IMR-90 (cell line): ENCODE measurements around the gene C2orf49. TPM values are rescaled to one million over a fixed set of nuclear protein-coding genes. Genes with fewer than 3 reads are reported as not detected.

ENCODE experiments used
- ATAC-seq: fragments of 200-7000 bp; cut with Tn5 transposase; 2 replicates; pipeline ENCODE4 v1.9.1; 2020; ENCODE audit warnings: low read depth, mild to moderate bottlenecking, moderate library complexity
- BruUV-seq: library from RNA; stranded (reverse); fragments of 400-500 nt; replicated peaks from 2 replicates; lab custom pipeline; 2021; lab: Mats Ljungman, UMichigan
- CTCF ChIA-PET: fragments of 300-600 bp; formaldehyde crosslinking; extraction: SDS; loops from one replicate; lab custom pipeline; 2021; ENCODE audit warnings: antibody characterized with exemption; lab: Yijun Ruan, JAX
- POLR2A ChIA-PET: fragments of 300-600 bp; sonication (Branson Sonifier 250); formaldehyde crosslinking; loops from one replicate; lab custom pipeline; 2022; ENCODE audit warnings: antibody characterized with exemption; ENCODE audit not compliant: unreplicated experiment; lab: Charles Lee
- DNase-seq: peaks from one replicate; pipeline ENCODE4 v3.0.0; 2013
- H2AFZ ChIP-seq: replicated peaks from 2 replicates; pipeline ENCODE3; 2013; ENCODE audit warnings: low read length, mild to moderate bottlenecking; ENCODE audit not compliant: poor library complexity
- H2AK5ac ChIP-seq: 2 replicates; pipeline ENCODE4 v1.6.1; 2013; ENCODE audit warnings: low read depth, low read length, inconsistent platforms
- H2AK9ac ChIP-seq: replicated peaks from 2 replicates; pipeline ENCODE3; 2013; ENCODE audit warnings: mild to moderate bottlenecking, low read depth, low read length, moderate library complexity; ENCODE audit not compliant: poor library complexity
- H2BK120ac ChIP-seq: 2 replicates; pipeline ENCODE4 v1.6.1; 2013; ENCODE audit warnings: low read depth, low read length, inconsistent platforms
- H2BK15ac ChIP-seq: 3 replicates; pipeline ENCODE4 v1.6.1; 2013; ENCODE audit warnings: low read depth, low read length, inconsistent platforms
- H2BK20ac ChIP-seq: 2 replicates; pipeline ENCODE4 v1.6.1; 2013; ENCODE audit warnings: low read depth, mild to moderate bottlenecking, inconsistent platforms, low read length, moderate library complexity
- H2BK5ac ChIP-seq: 2 replicates; pipeline ENCODE4 v1.6.1; 2013; ENCODE audit warnings: mild to moderate bottlenecking, low read depth, low read length, inconsistent platforms; ENCODE audit not compliant: poor library complexity, severe bottlenecking
- H3K14ac ChIP-seq: replicated peaks from 2 replicates; pipeline ENCODE4 v1.6.1; 2013; ENCODE audit warnings: low read depth, low read length, inconsistent platforms
- H3K18ac ChIP-seq: 2 replicates; pipeline ENCODE4 v1.6.1; 2013; ENCODE audit warnings: low read depth, low read length, control low read depth
- H3K23ac ChIP-seq: 2 replicates; pipeline ENCODE4 v1.6.1; 2013; ENCODE audit warnings: low read depth, low read length, inconsistent platforms
- H3K27ac ChIP-seq: 2 replicates; pipeline ENCODE4 v1.5.1; 2013; ENCODE audit warnings: mild to moderate bottlenecking, control low read depth, low read length; ENCODE audit not compliant: insufficient read depth
- H3K27me3 ChIP-seq: 2 replicates; pipeline ENCODE4 v1.6.1; 2013; ENCODE audit warnings: low read length; ENCODE audit not compliant: control insufficient read depth, insufficient read depth
- H3K36me3 ChIP-seq: 2 replicates; pipeline ENCODE4 v1.6.1; 2013; ENCODE audit warnings: low read length, mixed read lengths; ENCODE audit not compliant: control insufficient read depth, insufficient read depth
- H3K4ac ChIP-seq: 2 replicates; pipeline ENCODE4 v1.6.1; 2013; ENCODE audit warnings: low read depth, low read length, inconsistent platforms
- H3K4me1 ChIP-seq: 2 replicates; pipeline ENCODE4 v1.6.1; 2013; ENCODE audit warnings: low read length, mixed read lengths; ENCODE audit not compliant: control insufficient read depth, insufficient read depth
- H3K4me2 ChIP-seq: 2 replicates; pipeline ENCODE4 v1.6.1; 2013; ENCODE audit warnings: low read depth, mild to moderate bottlenecking, control low read depth, low read length, moderate library complexity
- H3K4me3 ChIP-seq: 2 replicates; pipeline ENCODE4 v1.5.1; 2013; ENCODE audit warnings: low read depth, mild to moderate bottlenecking, control low read depth, low read length, moderate library complexity; ENCODE audit not compliant: insufficient read depth
- H3K56ac ChIP-seq: 2 replicates; pipeline ENCODE4 v1.6.1; 2013; ENCODE audit warnings: low read length, inconsistent platforms; ENCODE audit not compliant: insufficient read depth; ENCODE audit errors: extremely low read depth
- H3K79me1 ChIP-seq, 2 experiments: 2 replicates each; pipeline ENCODE4 v1.6.1; 2013; ENCODE audit warnings: low read length in 2 of 2, inconsistent platforms in 1 of 2, low read depth in 1 of 2
- H3K9ac ChIP-seq: 2 replicates; pipeline ENCODE4 v1.6.1; 2013; ENCODE audit warnings: low read depth, low read length, control low read depth
- H3K9me1 ChIP-seq: 2 replicates; pipeline ENCODE4 v1.6.1; 2013; ENCODE audit warnings: low read length, inconsistent platforms; ENCODE audit not compliant: insufficient read depth
- H3K9me3 ChIP-seq: 2 replicates; pipeline ENCODE4 v1.6.1; 2013; ENCODE audit warnings: low read length; ENCODE audit not compliant: control insufficient read depth, insufficient read depth
- H4K20me1 ChIP-seq: 2 replicates; pipeline ENCODE4 v1.6.1; 2013; ENCODE audit warnings: low read length, inconsistent platforms; ENCODE audit not compliant: insufficient read depth
- H4K5ac ChIP-seq: 2 replicates; pipeline ENCODE4 v1.6.1; 2013; ENCODE audit warnings: mild to moderate bottlenecking, low read depth, low read length, control low read depth
- H4K8ac ChIP-seq, 2 experiments: 2 replicates each; pipeline ENCODE4 v1.6.1; 2013; ENCODE audit warnings: low read depth in 2 of 2, low read length in 2 of 2, control low read depth in 1 of 2, inconsistent platforms in 1 of 2
- H4K91ac ChIP-seq: 2 replicates; pipeline ENCODE4 v1.6.1; 2013; ENCODE audit warnings: low read depth, low read length, inconsistent platforms; ENCODE audit not compliant: insufficient read depth
- CEBPB ChIP-seq: IDR thresholded peaks from 2 replicates; pipeline ENCODE4 v1.6.1; 2012; ENCODE audit warnings: low read depth, low read length, improper control_type of control experiment
- CHD1 ChIP-seq: IDR thresholded peaks from 2 replicates; pipeline ENCODE4 v1.6.1; 2012; ENCODE audit warnings: low read depth, low read length, improper control_type of control experiment
- FOS ChIP-seq: fragments of 150-350 bp; IDR thresholded peaks from 2 replicates; pipeline ENCODE4 v1.6.1; 2016; ENCODE audit warnings: low read depth, low read length
- MAZ ChIP-seq: IDR thresholded peaks from 2 replicates; pipeline ENCODE4 v1.6.1; 2012; ENCODE audit warnings: low read depth, mild to moderate bottlenecking, low read length, improper control_type of control experiment, moderate library complexity, borderline replicate concordance
- MXI1 ChIP-seq: IDR thresholded peaks from 2 replicates; pipeline ENCODE4 v1.6.1; 2012; ENCODE audit warnings: low read depth, mild to moderate bottlenecking, low read length, moderate library complexity, borderline replicate concordance
- NFE2L2 ChIP-seq: fragments of 150-350 bp; IDR thresholded peaks from 2 replicates; pipeline ENCODE4 v1.6.1; 2016; ENCODE audit warnings: low read depth, mild to moderate bottlenecking, low read length
- RCOR1 ChIP-seq: IDR thresholded peaks from 2 replicates; pipeline ENCODE4 v1.6.1; 2012; ENCODE audit warnings: mild to moderate bottlenecking, low read length, improper control_type of control experiment; ENCODE audit not compliant: insufficient replicate concordance
- RFX5 ChIP-seq: IDR thresholded peaks from 2 replicates; pipeline ENCODE4 v1.8.0; 2012; ENCODE audit warnings: low read depth, mild to moderate bottlenecking, low read length, moderate library complexity
- SMC3 ChIP-seq: fragments of 150-350 bp; IDR thresholded peaks from 2 replicates; pipeline ENCODE4 v1.6.1; 2016; ENCODE audit warnings: low read depth, mild to moderate bottlenecking, antibody characterized with exemption, low read length, moderate library complexity
- WGBS, 2 experiments: methylation state at CpG; one replicate each; pipeline versions ENCODE4 v1.1.5 to v1.1.7; 2013; ENCODE audit warnings: missing lambda C conversion rate in 2 of 2; ENCODE audit not compliant: insufficient read length in 1 of 2; ENCODE audit errors: extremely low coverage in 2 of 2; 5-methylcytosine and 5-hydroxymethylcytosine counted together
- dilution Hi-C: fragments of 300-500 bp; cut with HindIII; formaldehyde crosslinking; loops from one replicate; pipeline ENCODE4 v1.14.3; 2018; ENCODE audit warnings: low sequenced_read_pairs; ENCODE audit not compliant: unreplicated experiment
- in situ Hi-C: fragments of 300-500 bp; cut with MboI; formaldehyde crosslinking; loops from 3 replicates; pipeline ENCODE4 v1.14.3; 2019; ENCODE audit warnings: low sequenced_read_pairs, inconsistent platforms, mixed read lengths
- intact Hi-C: fragments of 100-400 bp; cut with micrococcal nuclease; formaldehyde crosslinking; loops from 2 replicates; pipeline ENCODE4 v1.10.0; 2022
- polyA plus RNA-seq, 3 experiments: library from polyadenylated mRNA; depleted of rRNA; stranded (reverse); fragments of >200 nt; gene quantifications; 2 replicates each; pipeline ENCODE4 v1.2.3, GENCODE V29; 2012; ENCODE audit warnings: low replicate concordance in 1 of 3
- total RNA-seq: library from RNA; depleted of rRNA; stranded (reverse); fragments of >200 nt; gene quantifications from 2 replicates; pipeline ENCODE4 v1.2.3, GENCODE V29; 2012
- TF ChIP-seq, protein P1 (sequence below): conservative IDR thresholded peaks from 2 replicates; pipeline ENCODE4 v1.5.1; 2012; ENCODE audit warnings: mild to moderate bottlenecking, low read depth, low read length, improper control_type of control experiment
- TF ChIP-seq, protein P2 (sequence below): fragments of 150-350 bp; IDR thresholded peaks from 2 replicates; pipeline ENCODE4 v1.6.1; 2016; ENCODE audit warnings: low read depth, mild to moderate bottlenecking, low read length, moderate library complexity, borderline replicate concordance
- TF ChIP-seq, protein P3 (sequence below): fragments of 150-350 bp; IDR thresholded peaks from 2 replicates; pipeline ENCODE4 v1.6.1; 2017; ENCODE audit warnings: mild to moderate bottlenecking, antibody characterized with exemption, low read length, low read depth

C2orf49 gene
- total and polyA plus RNA-seq, 2 of the 4 experiments (the other 2 are of a cell fraction), result 3.8 to 8.5 TPM

DNA sequence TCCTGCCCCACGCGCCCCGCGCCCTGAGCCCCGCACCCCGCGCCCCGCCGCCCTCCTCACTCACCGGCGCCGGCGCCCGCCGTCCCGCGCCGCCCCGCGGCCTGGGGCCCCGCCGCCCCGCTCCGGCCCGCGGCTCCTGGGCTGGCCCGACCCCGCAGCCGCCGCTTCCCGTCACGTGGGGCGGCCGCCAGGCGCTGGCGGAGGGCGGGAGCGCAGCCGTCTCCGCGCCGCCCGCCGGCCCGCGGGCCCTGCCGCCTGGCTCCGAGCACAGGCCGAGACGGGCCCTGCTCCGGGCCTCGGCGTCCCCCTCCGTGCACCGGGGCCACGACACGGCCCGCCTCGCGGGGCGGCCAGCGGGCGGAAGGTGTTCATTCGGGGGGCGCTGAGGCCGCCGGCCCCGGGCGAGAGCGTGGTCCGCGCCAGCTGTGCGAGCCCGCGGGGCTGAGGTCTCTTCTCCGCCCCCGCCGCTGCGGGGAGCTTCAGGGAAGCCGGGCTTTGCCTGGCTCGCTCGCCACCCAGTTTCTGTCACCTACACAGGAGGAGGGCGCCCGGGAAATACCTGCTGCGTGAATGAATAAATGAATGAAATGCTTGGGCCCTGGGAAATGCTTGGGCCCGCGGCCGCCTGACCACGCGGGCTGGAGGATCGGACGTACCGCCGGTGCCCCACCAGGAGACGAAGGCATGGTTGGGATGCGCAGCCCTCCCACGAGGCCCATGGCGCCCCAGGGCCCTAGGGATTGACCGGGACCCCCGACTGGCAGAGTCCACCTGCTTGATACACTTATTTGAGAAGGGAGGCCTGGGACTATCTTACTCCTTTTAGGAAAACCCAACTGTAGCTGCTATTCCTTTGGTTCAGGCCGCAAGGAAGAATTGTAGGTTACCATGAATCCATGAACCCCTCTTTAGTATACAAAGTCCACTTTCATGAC, 7.5 kb upstream of the C2orf49 start, which contains the start of gene TGFBRAP1:
TGFBRAP1 (minus strand) TSS at position 175 of the 935 bp plus-strand sequence. CDS start 21,434 bp downstream, outside the sequence.
- H4K91ac ChIP-seq, result peak within 1 kb of the TSS; percentile 63
- BruUV-seq, result no TSS peak
- peaks cover 21% of the 10 kb centered on the region for H3K9me1 ChIP-seq
- peak within 1 kb of the TSS; percentile 87 for H2AK9ac ChIP-seq
- H4K5ac ChIP-seq, result peak within 1 kb of the TSS; percentile 88
- peak within 1 kb of the TSS; percentile 75 for H3K4ac ChIP-seq
- intact Hi-C loops (no loop called here), dilution Hi-C loops (no loop called here), in situ Hi-C loops (loop anchor here (25.0 kb wide), 1 partner anchor 457 kb away; no protein-coding TSS in a partner anchor)
- peak within 1 kb of the TSS; percentile 96 for H2AFZ ChIP-seq
- H4K20me1 ChIP-seq, result peaks cover 2% of the 10 kb centered on the region; the same call in 1 of the 2 replicates
- peak within 1 kb of the TSS; percentile 45 for H3K56ac ChIP-seq
- peak within 1 kb of the TSS; percentile 100 for H3K4me2 ChIP-seq
- H4K8ac ChIP-seq, result peak within 1 kb of the TSS; percentile 89 to 93
- POLR2A ChIA-PET, result no interaction called here
- no peaks in the 10 kb centered on the region for H3K9me3 ChIP-seq
- peak within 1 kb of the TSS; percentile 26; the same call in 1 of the 3 replicates for H2BK15ac ChIP-seq
- DNase-seq (peak; percentile 42), ATAC-seq (peak; percentile 84)
- H3K9ac ChIP-seq, result peak within 1 kb of the TSS; percentile 78
- peak within 1 kb of the TSS; percentile 93 for H3K4me3 ChIP-seq
- CTCF ChIA-PET, result interaction anchor here (0.6 kb wide), 1 partner anchor 10 kb away, joined by 4 read pairs; no protein-coding TSS in a partner anchor
- H3K4me1 ChIP-seq, result peaks cover 18% of the 10 kb centered on the region
- peak within 1 kb of the TSS; percentile 95 for H3K23ac ChIP-seq
- peak within 1 kb of the TSS; percentile 84 for H3K18ac ChIP-seq
- H2BK120ac ChIP-seq, result peak within 1 kb of the TSS; percentile 23; the same call in 1 of the 2 replicates
- peak within 1 kb of the TSS; percentile 52 for H2BK5ac ChIP-seq
- 0% methylated on average over 41 of the region's 101 CpGs; no CpG with 5 or more reads in 1 of the 2 experiments for WGBS, 2 experiments
- peak within 1 kb of the TSS; percentile 67 for H3K27ac ChIP-seq
- H3K14ac ChIP-seq, result peak within 1 kb of the TSS; percentile 83
- H3K27me3 ChIP-seq, result no peaks in the 10 kb centered on the region
- no peak within 1 kb of the TSS for H2BK20ac ChIP-seq
- H2AK5ac ChIP-seq, result peak within 1 kb of the TSS; percentile 91
- H3K79me1 ChIP-seq, result peaks cover 36 to 44% of the 10 kb centered on the region in 2 experiments
- peaks cover 4% of the 10 kb centered on the region for H3K36me3 ChIP-seq
- TF ChIP-seq SMC3 (no peak), MAZ (peak; percentile 7; the same call in 1 of the 2 replicates), FOS (no peak), CHD1 (no peak), RCOR1 (no peak), RFX5 (no peak), NFE2L2 (no peak), CEBPB (no peak), MXI1 (peak; percentile 54; the same call in 1 of the 2 replicates)
- TF ChIP-seq, protein P1, sequence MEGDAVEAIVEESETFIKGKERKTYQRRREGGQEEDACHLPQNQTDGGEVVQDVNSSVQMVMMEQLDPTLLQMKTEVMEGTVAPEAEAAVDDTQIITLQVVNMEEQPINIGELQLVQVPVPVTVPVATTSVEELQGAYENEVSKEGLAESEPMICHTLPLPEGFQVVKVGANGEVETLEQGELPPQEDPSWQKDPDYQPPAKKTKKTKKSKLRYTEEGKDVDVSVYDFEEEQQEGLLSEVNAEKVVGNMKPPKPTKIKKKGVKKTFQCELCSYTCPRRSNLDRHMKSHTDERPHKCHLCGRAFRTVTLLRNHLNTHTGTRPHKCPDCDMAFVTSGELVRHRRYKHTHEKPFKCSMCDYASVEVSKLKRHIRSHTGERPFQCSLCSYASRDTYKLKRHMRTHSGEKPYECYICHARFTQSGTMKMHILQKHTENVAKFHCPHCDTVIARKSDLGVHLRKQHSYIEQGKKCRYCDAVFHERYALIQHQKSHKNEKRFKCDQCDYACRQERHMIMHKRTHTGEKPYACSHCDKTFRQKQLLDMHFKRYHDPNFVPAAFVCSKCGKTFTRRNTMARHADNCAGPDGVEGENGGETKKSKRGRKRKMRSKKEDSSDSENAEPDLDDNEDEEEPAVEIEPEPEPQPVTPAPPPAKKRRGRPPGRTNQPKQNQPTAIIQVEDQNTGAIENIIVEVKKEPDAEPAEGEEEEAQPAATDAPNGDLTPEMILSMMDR, result no peak
- TF ChIP-seq, protein P2, sequence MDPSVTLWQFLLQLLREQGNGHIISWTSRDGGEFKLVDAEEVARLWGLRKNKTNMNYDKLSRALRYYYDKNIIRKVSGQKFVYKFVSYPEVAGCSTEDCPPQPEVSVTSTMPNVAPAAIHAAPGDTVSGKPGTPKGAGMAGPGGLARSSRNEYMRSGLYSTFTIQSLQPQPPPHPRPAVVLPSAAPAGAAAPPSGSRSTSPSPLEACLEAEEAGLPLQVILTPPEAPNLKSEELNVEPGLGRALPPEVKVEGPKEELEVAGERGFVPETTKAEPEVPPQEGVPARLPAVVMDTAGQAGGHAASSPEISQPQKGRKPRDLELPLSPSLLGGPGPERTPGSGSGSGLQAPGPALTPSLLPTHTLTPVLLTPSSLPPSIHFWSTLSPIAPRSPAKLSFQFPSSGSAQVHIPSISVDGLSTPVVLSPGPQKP, result no peak
- TF ChIP-seq, protein P3, sequence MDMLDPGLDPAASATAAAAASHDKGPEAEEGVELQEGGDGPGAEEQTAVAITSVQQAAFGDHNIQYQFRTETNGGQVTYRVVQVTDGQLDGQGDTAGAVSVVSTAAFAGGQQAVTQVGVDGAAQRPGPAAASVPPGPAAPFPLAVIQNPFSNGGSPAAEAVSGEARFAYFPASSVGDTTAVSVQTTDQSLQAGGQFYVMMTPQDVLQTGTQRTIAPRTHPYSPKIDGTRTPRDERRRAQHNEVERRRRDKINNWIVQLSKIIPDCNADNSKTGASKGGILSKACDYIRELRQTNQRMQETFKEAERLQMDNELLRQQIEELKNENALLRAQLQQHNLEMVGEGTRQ, result peak; percentile 94
